Effector memory CD4-positive, alpha-beta T cell (primary cell): ENCODE results near the gene MOB2.

ENCODE experiments used
- DNase-seq, 3 donors: peaks; one replicate each; pipeline ENCODE4 v3.0.0-alpha.2; 2020
- H3K27ac ChIP-seq: 2 replicates; pipeline ENCODE4 v1.7.0; 2013; ENCODE audit warnings: mild to moderate bottlenecking, low read length, moderate library complexity; ENCODE audit not compliant: insufficient read depth, poor library complexity, severe bottlenecking
- H3K27me3 ChIP-seq: replicated peaks from 2 replicates; pipeline ENCODE4 v1.7.0; 2013; ENCODE audit warnings: mild to moderate bottlenecking, low read length; ENCODE audit not compliant: insufficient read depth, control insufficient read depth, poor library complexity, severe bottlenecking
- H3K36me3 ChIP-seq: 2 replicates; pipeline ENCODE4 v1.7.0; 2013; ENCODE audit warnings: mild to moderate bottlenecking, low read length, moderate library complexity; ENCODE audit not compliant: control insufficient read depth, insufficient read depth
- H3K4me1 ChIP-seq: 2 replicates; pipeline ENCODE4 v1.7.0; 2013; ENCODE audit warnings: low read length, mild to moderate bottlenecking; ENCODE audit not compliant: control insufficient read depth, insufficient read depth, poor library complexity, severe bottlenecking
- H3K4me3 ChIP-seq: 2 replicates; pipeline ENCODE4 v1.7.0; 2013; ENCODE audit warnings: low read length, low read depth, mild to moderate bottlenecking; ENCODE audit not compliant: insufficient read depth, poor library complexity, severe bottlenecking
- H3K9me3 ChIP-seq: 2 replicates; pipeline ENCODE4 v1.7.0; 2013; ENCODE audit warnings: mild to moderate bottlenecking, low read length, moderate library complexity; ENCODE audit not compliant: control insufficient read depth
- total RNA-seq, 3 donors: gene quantifications; one replicate each; lab custom pipeline; 2026; lab: John Stamatoyannopoulos, UW

MOB2 gene, protein sequence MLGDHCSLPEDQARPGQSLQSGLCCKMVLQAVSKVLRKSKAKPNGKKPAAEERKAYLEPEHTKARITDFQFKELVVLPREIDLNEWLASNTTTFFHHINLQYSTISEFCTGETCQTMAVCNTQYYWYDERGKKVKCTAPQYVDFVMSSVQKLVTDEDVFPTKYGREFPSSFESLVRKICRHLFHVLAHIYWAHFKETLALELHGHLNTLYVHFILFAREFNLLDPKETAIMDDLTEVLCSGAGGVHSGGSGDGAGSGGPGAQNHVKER
- 37.9 to 46.7 (median 44.3) reads per million in 3 donors for total RNA-seq

DNA sequence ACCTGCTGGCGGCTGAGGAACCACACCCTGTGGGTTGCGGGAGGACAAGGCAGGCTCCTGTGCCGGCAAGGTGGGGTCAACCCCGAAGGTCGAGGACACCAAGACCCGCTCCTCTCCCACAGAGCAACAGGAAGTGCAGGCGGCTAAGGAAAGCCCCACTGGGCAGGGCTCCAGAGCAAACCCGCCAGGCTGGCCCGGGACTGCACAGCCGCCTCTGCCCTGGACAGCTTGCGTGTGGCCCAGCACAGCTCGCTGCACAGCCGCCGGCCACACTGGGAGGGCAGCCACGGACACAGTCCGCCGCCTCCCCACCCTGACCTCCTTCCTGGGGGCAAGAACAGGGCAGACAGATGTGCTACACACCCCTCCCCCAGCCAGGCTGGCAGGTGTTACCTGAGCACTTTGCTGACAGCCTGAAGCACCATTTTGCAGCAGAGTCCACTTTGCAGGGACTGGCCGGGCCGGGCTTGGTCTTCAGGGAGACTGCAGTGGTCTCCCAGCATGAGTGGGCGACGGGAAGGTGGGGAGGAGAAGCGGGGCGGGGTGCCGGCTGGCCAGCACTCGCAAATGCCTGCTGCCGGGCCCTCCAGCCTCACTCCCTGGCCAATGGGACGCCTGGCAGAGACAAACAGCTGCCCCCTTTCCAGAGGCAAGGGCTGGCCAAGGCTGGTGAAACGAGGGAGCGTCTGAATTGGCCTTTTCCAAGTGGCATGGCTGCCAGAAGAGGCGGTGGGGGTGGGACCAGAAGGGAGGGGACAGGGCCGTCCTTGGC is at the start of gene MOB2:
Gene MOB2, minus strand, starts transcription at position 726 of the 772 bp plus-strand sequence. Its CDS starts 223 bp downstream, at position 503.
- Histone ChIP-seq H3K4me3 (no peak within 1 kb of the TSS), H3K9me3 (no peaks in the 10 kb centered on the region), H3K27me3 (no peaks in the 10 kb centered on the region), H3K27ac (peak within 1 kb of the TSS; percentile 37), H3K36me3 (peaks cover 15% of the 10 kb centered on the region), H3K4me1 (peaks cover 17% of the 10 kb centered on the region)
- DNase-seq = no peak

DNA sequence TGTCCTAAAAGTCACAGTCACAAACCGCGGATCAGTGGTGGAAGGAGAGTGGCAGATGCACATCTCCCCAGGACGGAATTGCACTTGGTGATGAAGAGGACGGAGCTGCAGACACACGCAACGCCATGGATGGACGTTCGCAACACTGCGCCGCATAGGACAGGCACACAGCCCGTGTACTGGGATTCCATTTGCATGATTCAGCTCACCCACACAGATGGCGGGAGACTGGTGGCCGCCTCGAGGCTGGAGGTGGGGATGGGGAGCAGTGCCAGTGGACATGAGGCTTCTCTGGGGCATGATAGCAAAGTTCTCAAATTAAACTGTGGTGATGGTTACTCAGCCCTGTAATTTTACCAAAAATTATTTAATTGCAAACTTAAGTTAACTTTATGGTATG is 48.1 kb upstream of the MOB2 start:
- H3K4me1 ChIP-seq = peaks cover 6% of the 10 kb centered on the region
- no peaks in the 10 kb centered on the region for H3K9me3 ChIP-seq
- peaks cover 30% of the 10 kb centered on the region for H3K36me3 ChIP-seq
- DNase-seq = no peak
- no peak overlapping the region for H3K27ac ChIP-seq
- no peaks in the 10 kb centered on the region for H3K27me3 ChIP-seq
- no peak overlapping the region for H3K4me3 ChIP-seq

DNA sequence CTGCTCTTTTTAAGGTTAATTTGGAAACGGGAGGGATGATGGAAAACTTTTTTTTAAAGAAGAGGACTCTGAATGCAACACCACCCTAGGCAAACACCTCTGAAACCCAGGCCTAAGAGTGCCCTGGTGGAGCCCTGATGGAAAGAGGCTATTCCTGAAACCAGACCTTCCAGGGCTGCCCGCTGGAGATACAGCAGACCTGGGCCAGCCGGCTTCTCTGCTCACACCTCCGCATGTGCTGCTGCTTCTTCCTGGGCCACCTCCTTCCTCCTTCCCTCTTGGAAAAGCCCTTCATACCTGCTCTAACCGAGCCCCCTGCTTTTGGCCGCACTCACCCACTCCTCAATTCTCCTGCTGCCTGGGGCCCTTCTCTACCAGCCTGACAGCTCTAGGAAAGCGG is 47.6 kb upstream of the MOB2 start:
- Histone ChIP-seq H3K27ac (no peak overlapping the region), H3K36me3 (peaks cover 30% of the 10 kb centered on the region), H3K4me1 (peaks cover 6% of the 10 kb centered on the region), H3K4me3 (no peak overlapping the region), H3K27me3 (no peaks in the 10 kb centered on the region), H3K9me3 (no peaks in the 10 kb centered on the region)
- no peak for DNase-seq

DNA sequence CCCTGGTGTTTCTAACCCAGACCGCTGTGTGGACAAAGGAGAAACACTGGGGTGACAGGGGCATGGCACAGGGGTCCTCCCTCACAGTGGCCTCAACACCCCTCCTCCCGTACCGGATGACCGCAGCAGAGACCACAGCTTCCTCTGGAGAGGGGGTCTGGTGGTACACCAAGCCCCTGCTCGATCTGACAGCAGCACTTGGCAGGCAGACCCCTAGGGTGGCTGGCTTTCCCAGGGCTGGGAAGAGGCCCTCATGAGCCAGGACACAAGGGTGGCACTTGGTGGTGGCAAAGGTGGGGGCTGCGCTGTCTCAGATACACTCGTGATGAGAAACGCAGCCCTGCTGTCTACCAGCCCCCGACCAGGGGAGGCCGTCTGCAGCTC is 46.8 kb upstream of the MOB2 start:
- Histone ChIP-seq H3K4me1 (peaks cover 8% of the 10 kb centered on the region), H3K27ac (no peak overlapping the region), H3K4me3 (no peak overlapping the region)

DNA sequence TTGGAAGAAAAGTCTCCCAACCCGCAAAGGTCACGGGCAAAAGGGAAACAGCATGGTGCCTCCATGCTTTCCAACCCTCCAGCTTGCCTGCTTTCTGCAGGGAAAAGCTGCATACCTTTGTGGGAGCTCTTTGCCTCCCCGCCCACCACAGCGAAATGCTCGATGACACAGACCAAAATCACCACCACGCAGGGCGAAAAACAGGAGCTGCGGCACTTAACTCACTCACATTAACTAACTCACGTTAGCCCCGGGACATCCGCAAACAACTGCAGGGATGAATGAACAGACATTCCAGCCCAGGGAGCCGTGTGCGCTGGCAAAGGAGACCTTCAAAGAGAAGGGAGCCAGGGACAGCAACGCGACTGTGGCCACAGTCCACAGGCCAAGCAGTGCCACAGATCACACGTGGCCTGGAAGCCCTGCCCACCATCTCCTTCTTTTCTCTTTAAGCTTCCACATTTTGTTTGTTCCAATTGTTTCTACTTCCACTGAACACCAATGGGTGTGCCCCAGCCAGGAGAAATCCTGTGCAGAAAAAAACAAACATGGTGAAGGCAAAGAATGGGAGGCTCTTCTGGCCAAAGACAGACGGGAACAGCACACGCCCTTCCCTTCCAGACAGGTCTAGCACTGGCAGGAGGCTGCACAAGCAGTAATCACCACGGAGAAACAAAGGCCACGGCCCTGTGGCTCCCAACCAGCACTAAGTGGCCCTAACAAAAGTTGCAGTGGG is 46.2 kb upstream of the MOB2 start:
- no peaks in the 10 kb centered on the region for H3K27me3 ChIP-seq
- H3K4me3 ChIP-seq = no peak overlapping the region
- peaks cover 8% of the 10 kb centered on the region for H3K4me1 ChIP-seq
- no peaks in the 10 kb centered on the region for H3K9me3 ChIP-seq
- DNase-seq = no peak
- peaks cover 30% of the 10 kb centered on the region for H3K36me3 ChIP-seq
- H3K27ac ChIP-seq = no peak overlapping the region

More for the DNA sequence above, 46.8 kb upstream of the MOB2 start:
- Histone ChIP-seq H3K27me3 (no peaks in the 10 kb centered on the region), H3K9me3 (no peaks in the 10 kb centered on the region), H3K36me3 (peaks cover 30% of the 10 kb centered on the region)
- no peak for DNase-seq

DNA sequence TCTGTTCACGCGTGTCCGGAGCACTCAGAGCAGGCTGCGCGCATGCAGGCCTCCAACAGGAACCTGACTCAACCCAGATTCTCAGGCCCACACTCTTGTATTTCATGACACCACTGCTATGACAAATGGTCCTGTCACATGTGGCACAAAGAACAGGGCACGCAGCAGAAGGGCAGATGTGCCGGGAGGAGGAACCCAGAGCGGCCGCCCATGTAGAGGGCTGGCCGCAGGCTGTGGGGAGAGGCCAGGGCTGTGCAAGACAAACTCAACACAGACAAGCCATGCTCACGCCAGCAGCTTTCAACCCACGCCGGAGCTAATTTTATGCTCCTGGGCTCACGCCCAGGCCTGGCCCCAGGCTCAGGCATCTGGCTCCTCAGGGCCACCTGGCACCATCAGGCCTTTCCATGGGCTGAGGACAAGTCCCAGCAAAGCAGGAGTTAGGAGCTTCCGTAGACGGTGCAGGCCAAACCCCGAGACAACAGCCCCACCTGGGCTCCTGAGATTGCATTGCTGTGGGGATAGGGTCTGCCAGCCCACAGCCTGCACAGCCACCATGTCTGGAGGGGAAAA is 45.5 kb upstream of the MOB2 start:
- Histone ChIP-seq H3K4me1 (peaks cover 8% of the 10 kb centered on the region), H3K4me3 (no peak overlapping the region), H3K36me3 (peaks cover 30% of the 10 kb centered on the region), H3K27me3 (no peaks in the 10 kb centered on the region), H3K27ac (no peak overlapping the region), H3K9me3 (no peaks in the 10 kb centered on the region)
- no peak for DNase-seq

DNA sequence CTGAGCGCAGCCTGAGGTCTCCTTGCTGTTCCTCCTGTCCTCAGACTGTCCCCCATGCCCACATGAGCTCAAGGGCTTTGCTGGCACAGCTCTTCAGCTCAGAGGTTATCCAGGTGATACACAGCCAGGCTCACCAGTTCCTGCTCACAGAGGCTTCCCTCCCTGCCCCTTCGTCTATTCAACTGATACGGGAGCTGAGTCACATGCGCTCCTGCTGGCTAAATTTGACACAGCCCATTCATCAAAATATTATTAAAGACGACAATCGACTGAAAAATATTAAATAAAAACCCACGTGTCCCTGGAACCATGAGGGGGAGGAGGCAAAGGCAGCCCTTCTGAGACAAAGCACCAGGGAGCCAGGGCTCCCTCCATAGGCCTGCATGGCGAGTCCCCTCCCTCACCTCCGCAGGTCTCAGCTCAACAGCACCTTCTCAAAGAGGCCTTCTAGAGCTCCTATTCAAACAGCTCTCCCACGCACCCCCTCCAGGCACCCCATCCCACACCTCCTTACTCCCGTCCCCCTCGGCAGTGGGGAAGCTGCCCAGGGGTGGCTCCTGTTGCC is 45.0 kb upstream of the MOB2 start:
- peaks cover 8% of the 10 kb centered on the region for H3K4me1 ChIP-seq
- H3K27ac ChIP-seq = no peak overlapping the region
- H3K27me3 ChIP-seq = no peaks in the 10 kb centered on the region
- no peak for DNase-seq
- H3K4me3 ChIP-seq = no peak overlapping the region
- peaks cover 30% of the 10 kb centered on the region for H3K36me3 ChIP-seq
- no peaks in the 10 kb centered on the region for H3K9me3 ChIP-seq

GRCh38 chr11:1530686-1531448 is 44.3 kb upstream of the MOB2 start:
- no peaks in the 10 kb centered on the region for H3K27me3 ChIP-seq
- no peaks in the 10 kb centered on the region for H3K9me3 ChIP-seq
- H3K4me3 ChIP-seq = no peak overlapping the region
- H3K27ac ChIP-seq = no peak overlapping the region
- peaks cover 8% of the 10 kb centered on the region for H3K4me1 ChIP-seq
- H3K36me3 ChIP-seq = peaks cover 29% of the 10 kb centered on the region
- no peak for DNase-seq

- Histone ChIP-seq H3K27ac (no peak overlapping the region), H3K9me3 (no peaks in the 10 kb centered on the region), H3K27me3 (no peaks in the 10 kb centered on the region), H3K4me3 (no peak overlapping the region), H3K4me1 (peaks cover 8% of the 10 kb centered on the region), H3K36me3 (peaks cover 27% of the 10 kb centered on the region)
- DNase-seq = no peak
Observed at GRCh38 chr11:1529774-1530173, 43.2 kb upstream of the MOB2 start.
